B cell (primary cell): ENCODE data around the gene IFT122. TPM values are rescaled to one million over a fixed set of nuclear protein-coding genes. Genes with fewer than 3 reads are reported as not detected.

Experiments used
- ATAC-seq: fragments of 200-7000 bp; cut with Tn5 transposase; one replicate; pipeline ENCODE4 v1.10.0; 2021; ENCODE audit warnings: low read depth, mild to moderate bottlenecking, moderate number of reproducible peaks, moderate library complexity
- CTCF ChIA-PET: fragments of 350-600 bp; sonication (Branson Sonifier 250); formaldehyde crosslinking; loops from one replicate; lab custom pipeline; 2021; ENCODE audit warnings: antibody characterized with exemption, inconsistent platforms; lab: Charles Lee
- POLR2A ChIA-PET: fragments of 350-600 bp; sonication (Branson Sonifier 250); formaldehyde crosslinking; loops from one replicate; lab custom pipeline; 2021; ENCODE audit warnings: antibody characterized with exemption; lab: Charles Lee
- DNase-seq: peaks from one replicate; pipeline ENCODE4 v3.0.0; 2013
- H2AFZ ChIP-seq: 2 replicates; pipeline ENCODE4 v1.6.1; 2012; ENCODE audit warnings: mild to moderate bottlenecking, low read depth, low read length; ENCODE audit not compliant: insufficient read depth, poor library complexity, severe bottlenecking
- H3K27ac ChIP-seq, 2 donors: 1 replicate in 1 of 2; 2 replicates in 1 of 2; pipeline ENCODE4 v1.5.1; 2012 to 2013; ENCODE audit warnings: low read length in 2 of 2, mild to moderate bottlenecking in 2 of 2, moderate library complexity in 1 of 2
- H3K27me3 ChIP-seq, 4 experiments: fragments of 200-600 bp in 1 of 4; sonication (generic) in 1 of 4; replicated peaks in 1 of 4; 1 replicate in 2 of 4; 2 replicates in 2 of 4; pipeline versions ENCODE4 v1.6.1 to v1.7.0; 2013 to 2016; ENCODE audit warnings: low read length in 3 of 4, mild to moderate bottlenecking in 2 of 4, mixed read lengths in 1 of 4, moderate library complexity in 1 of 4; ENCODE audit not compliant: insufficient read depth in 4 of 4, control insufficient read depth in 3 of 4; ENCODE audit errors: control extremely low read depth in 1 of 4
- H3K36me3 ChIP-seq, 2 experiments: replicated peaks in 1 of 2; 1 replicate in 1 of 2; 2 replicates in 1 of 2; pipeline versions ENCODE4 v1.6.1 to v1.7.1; 2013; ENCODE audit warnings: low read length in 1 of 2; ENCODE audit not compliant: insufficient read depth in 2 of 2, control insufficient read depth in 1 of 2; ENCODE audit errors: control extremely low read depth in 1 of 2, extremely low read depth in 1 of 2
- H3K4me1 ChIP-seq, 2 donors: fragments of 200-600 bp in 1 of 2; sonication (generic) in 1 of 2; 1 replicate in 1 of 2; 2 replicates in 1 of 2; pipeline versions ENCODE4 v1.5.1 to v1.6.1; 2013 to 2017; ENCODE audit warnings: low read length in 2 of 2; ENCODE audit not compliant: control insufficient read depth in 2 of 2, insufficient read depth in 2 of 2
- H3K4me2 ChIP-seq: replicated peaks from 2 replicates; pipeline ENCODE3; 2012; ENCODE audit warnings: mild to moderate bottlenecking, low read depth, low read length; ENCODE audit not compliant: poor library complexity, severe bottlenecking
- H3K4me3 ChIP-seq, 5 experiments: fragments of 200-600 bp in 1 of 5; sonication (generic) in 1 of 5; 1 replicate in 3 of 5; 2 replicates in 2 of 5; pipeline versions ENCODE4 v1.5.1 to v1.7.0; 2011 to 2016; ENCODE audit warnings: low read length in 4 of 5, mild to moderate bottlenecking in 4 of 5, low read depth in 2 of 5, control low read depth in 1 of 5, moderate library complexity in 1 of 5; ENCODE audit not compliant: insufficient read depth in 1 of 5; ENCODE audit errors: control extremely low read depth in 1 of 5, extremely low read depth in 1 of 5
- H3K79me2 ChIP-seq: fragments of 200-600 bp; sonication (generic); one replicate; pipeline ENCODE4 v1.6.0; 2016; ENCODE audit warnings: low read length; ENCODE audit not compliant: control insufficient read depth, insufficient read depth
- H3K9ac ChIP-seq: fragments of 200-600 bp; sonication (generic); 2 replicates; pipeline ENCODE4 v1.6.1; 2017; ENCODE audit warnings: mild to moderate bottlenecking, low read length, moderate library complexity
- H3K9me3 ChIP-seq, 3 donors: one replicate each; pipeline versions ENCODE4 v1.6.1 to v1.7.1; 2013; ENCODE audit warnings: low read length in 2 of 3; ENCODE audit not compliant: control insufficient read depth in 2 of 3, insufficient read depth in 1 of 3; ENCODE audit errors: control extremely low read depth in 1 of 3
- H4K20me1 ChIP-seq: 2 replicates; pipeline ENCODE4 v1.6.0; 2012; ENCODE audit warnings: mild to moderate bottlenecking, low read length; ENCODE audit not compliant: insufficient read depth, control insufficient read depth, poor library complexity, severe bottlenecking
- H3K27ac Mint-ChIP-seq: one replicate; pipeline ENCODE4 v1.8.0; 2021; ENCODE audit warnings: mixed read lengths
- H3K27me3 Mint-ChIP-seq: one replicate; pipeline ENCODE4 v1.8.0; 2021; ENCODE audit warnings: mixed read lengths
- H3K4me1 Mint-ChIP-seq: one replicate; pipeline ENCODE4 v1.8.0; 2021; ENCODE audit warnings: mixed read lengths
- H3K4me3 Mint-ChIP-seq: one replicate; pipeline ENCODE4 v1.8.0; 2021; ENCODE audit warnings: mixed read lengths
- H3K9me3 Mint-ChIP-seq: one replicate; pipeline ENCODE4 v1.8.0; 2022; ENCODE audit warnings: mixed read lengths; ENCODE audit not compliant: insufficient read depth
- CTCF ChIP-seq: fragments of 200-600 bp; IDR thresholded peaks from one replicate; pipeline ENCODE4 v1.8.0; 2022; ENCODE audit warnings: antibody characterized with exemption, mild to moderate bottlenecking
- EZH2 ChIP-seq: IDR thresholded peaks from 2 replicates; pipeline ENCODE4 v1.6.1; 2012; ENCODE audit warnings: borderline replicate concordance, low read depth, mild to moderate bottlenecking, moderate library complexity, low read length; ENCODE audit not compliant: insufficient read depth, poor library complexity, severe bottlenecking
- WGBS: methylation state at CpG from one replicate; pipeline ENCODE4 v1.1.5; 2013; ENCODE audit warnings: missing lambda C conversion rate; ENCODE audit not compliant: insufficient coverage; 5-methylcytosine and 5-hydroxymethylcytosine counted together
- intact Hi-C: fragments of 100-400 bp; cut with micrococcal nuclease; formaldehyde crosslinking; loops from one replicate; pipeline ENCODE4 v1.10.0; 2022
- polyA plus RNA-seq: library from polyadenylated mRNA; depleted of rRNA; stranded (reverse); fragments of >200 nt; gene quantifications from 2 replicates; pipeline ENCODE4 v1.2.3, GENCODE V29; 2012
- total RNA-seq, 2 donors: library from RNA; stranded (reverse); fragments of 120-200 nt in 1 of 2; gene quantifications; 1 replicate in 1 of 2; 2 replicates in 1 of 2; pipeline versions ENCODE4 v1.2.3 to v1.2.4, GENCODE V29; 2013 to 2022

Gene IFT122
- total and polyA plus RNA-seq, 2 donors (not counting 1 experiment from before 2014, with no cell fraction given), result 14.0 to 34.3 TPM

- ATAC-seq (no peak), DNase-seq (no peak)
- peaks cover 10% of the 10 kb centered on the region for H3K9me3 Mint-ChIP-seq
- intact Hi-C loops, result no loop called here
- Histone ChIP-seq H3K4me2 (no peak overlapping the region), H4K20me1 (no peaks in the 10 kb centered on the region), H3K79me2 (no peaks in the 10 kb centered on the region), H3K9me3 (peaks cover 0 to 10% (median 8%) of the 10 kb centered on the region in 3 donors), H3K36me3 (no peaks in the 10 kb centered on the region), H3K9ac (no peak overlapping the region), H3K27ac (no peak overlapping the region), H3K4me1 (peaks cover 9 to 10% of the 10 kb centered on the region in 2 donors), H3K4me3 (no peak overlapping the region), H2AFZ (no peak overlapping the region), H3K27me3 (no peaks in the 10 kb centered on the region)
- 93% methylated on average over 3 of the region's 4 CpGs for WGBS
- H3K27ac Mint-ChIP-seq, result no peak overlapping the region
- ChIA-PET CTCF (no interaction called here), POLR2A (no interaction called here)
- H3K27me3 Mint-ChIP-seq, result no peaks in the 10 kb centered on the region
- H3K4me3 Mint-ChIP-seq, result no peak overlapping the region
- TF ChIP-seq CTCF, result no peak
- no peak for TF ChIP-seq EZH2
- H3K4me1 Mint-ChIP-seq, result peaks cover 13% of the 10 kb centered on the region
Measured at GRCh38 chr3:129419476-129419875, 20.5 kb upstream of the IFT122 start.

- H3K9ac ChIP-seq, result no peak overlapping the region
- no peak overlapping the region for H3K4me3 ChIP-seq
- Mint-ChIP-seq H3K4me1 (peaks cover 25% of the 10 kb centered on the region), H3K4me3 (no peak overlapping the region), H3K27ac (no peak overlapping the region), H3K9me3 (peaks cover 11% of the 10 kb centered on the region), H3K27me3 (no peaks in the 10 kb centered on the region)
- H3K36me3 ChIP-seq, result no peaks in the 10 kb centered on the region
- no peaks in the 10 kb centered on the region for H4K20me1 ChIP-seq
- peaks cover 12 to 17% of the 10 kb centered on the region in 2 donors for H3K4me1 ChIP-seq
- H3K27ac ChIP-seq, result no peak overlapping the region
- ATAC-seq (no peak), DNase-seq (no peak)
- ChIA-PET POLR2A (no interaction called here), CTCF (no interaction called here)
- H2AFZ ChIP-seq, result no peak overlapping the region
- H3K4me2 ChIP-seq, result no peak overlapping the region
- peaks cover 0 to 21% (median 14%) of the 10 kb centered on the region in 3 donors for H3K9me3 ChIP-seq
- H3K79me2 ChIP-seq, result peaks cover 3% of the 10 kb centered on the region
- H3K27me3 ChIP-seq, result no peaks in the 10 kb centered on the region
- WGBS, result 96% methylated on average over 9 of the region's 12 CpGs
- TF ChIP-seq CTCF (no peak), EZH2 (no peak)
- intact Hi-C loops, result no loop called here
Measured at GRCh38 chr3:129421236-129421883, 18.7 kb upstream of the IFT122 start.
